Bone marrow (tissue), 2 donors: ENCODE results near the gene MX2.
A peak's percentile ranks its signal among the peaks of the same experiment; 100 is the strongest.

Experiments
- DNase-seq, 2 donors: peaks; one replicate each; lab custom pipeline; 2025; lab: John Stamatoyannopoulos, UW

MX2 gene

DNA sequence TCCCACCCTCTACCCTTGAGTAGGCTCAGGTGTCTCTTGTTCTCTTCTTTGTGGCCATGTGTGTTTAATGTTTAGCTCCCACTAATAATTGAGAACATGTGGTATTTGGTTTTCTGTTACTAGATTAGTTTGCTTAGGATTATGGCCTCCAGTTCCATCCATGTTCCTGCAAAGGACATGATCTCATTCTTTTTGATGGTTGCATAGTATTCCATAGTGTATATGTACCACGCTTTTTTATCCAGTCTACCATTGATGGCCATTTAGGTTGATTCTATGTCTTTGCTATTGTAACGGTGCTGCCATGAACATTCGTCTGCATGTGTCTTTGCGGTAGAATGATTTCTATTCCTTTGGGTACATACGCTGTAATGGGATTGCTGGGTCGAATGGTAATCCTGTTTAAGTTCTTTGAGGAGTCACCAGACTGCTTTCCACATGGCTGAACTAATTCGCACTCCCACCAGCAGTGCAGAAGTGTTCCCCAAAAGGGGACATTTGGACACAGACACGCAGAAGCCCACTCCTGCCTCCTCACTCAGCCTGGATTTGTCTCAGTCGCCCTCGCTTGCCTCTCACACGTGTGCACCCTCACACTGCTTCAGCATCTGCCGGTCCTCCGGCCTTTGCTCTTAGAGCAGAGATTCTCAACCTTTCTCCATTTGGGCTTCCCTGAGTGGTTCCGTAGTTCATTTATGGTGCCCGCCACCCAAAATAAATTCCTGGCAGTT lies 3.7 kb downstream of the MX2 start:
- no peak for DNase-seq

DNA sequence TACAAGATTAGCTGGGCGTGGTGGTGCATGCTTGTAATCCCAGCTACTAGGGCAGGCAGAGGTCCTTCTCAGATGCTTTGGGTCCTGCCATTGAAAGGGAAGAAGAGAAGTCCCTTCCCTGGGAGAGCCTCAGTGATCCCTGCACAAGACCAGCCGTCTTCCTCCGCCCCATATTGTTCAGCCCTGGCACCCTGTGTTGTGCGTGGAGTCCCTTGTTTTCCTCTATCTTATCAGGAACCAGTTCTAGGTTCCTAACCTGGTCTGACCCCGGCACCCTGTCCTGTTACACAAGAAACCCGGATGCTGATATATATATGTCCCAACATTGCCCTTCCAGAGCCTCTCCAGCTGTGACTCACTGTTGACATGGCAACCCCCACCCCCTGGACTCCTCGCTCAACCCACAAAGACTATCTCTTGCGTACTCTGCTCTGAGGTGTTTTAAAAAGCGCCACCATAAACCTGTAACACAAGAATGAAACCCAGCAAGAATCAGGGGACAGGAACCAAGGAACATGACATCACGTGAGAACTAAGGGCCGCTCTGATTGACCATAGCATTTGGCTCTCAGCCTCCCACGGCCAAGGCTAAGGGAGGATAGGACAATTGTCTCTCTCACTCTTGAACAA lies 4.8 kb downstream of the MX2 start:
- peak in 1 of 2 donors; percentile 33 for DNase-seq

GRCh38 chr21:41367301-41367944 lies 5.6 kb downstream of the MX2 start:
- DNase-seq: no peak

DNA sequence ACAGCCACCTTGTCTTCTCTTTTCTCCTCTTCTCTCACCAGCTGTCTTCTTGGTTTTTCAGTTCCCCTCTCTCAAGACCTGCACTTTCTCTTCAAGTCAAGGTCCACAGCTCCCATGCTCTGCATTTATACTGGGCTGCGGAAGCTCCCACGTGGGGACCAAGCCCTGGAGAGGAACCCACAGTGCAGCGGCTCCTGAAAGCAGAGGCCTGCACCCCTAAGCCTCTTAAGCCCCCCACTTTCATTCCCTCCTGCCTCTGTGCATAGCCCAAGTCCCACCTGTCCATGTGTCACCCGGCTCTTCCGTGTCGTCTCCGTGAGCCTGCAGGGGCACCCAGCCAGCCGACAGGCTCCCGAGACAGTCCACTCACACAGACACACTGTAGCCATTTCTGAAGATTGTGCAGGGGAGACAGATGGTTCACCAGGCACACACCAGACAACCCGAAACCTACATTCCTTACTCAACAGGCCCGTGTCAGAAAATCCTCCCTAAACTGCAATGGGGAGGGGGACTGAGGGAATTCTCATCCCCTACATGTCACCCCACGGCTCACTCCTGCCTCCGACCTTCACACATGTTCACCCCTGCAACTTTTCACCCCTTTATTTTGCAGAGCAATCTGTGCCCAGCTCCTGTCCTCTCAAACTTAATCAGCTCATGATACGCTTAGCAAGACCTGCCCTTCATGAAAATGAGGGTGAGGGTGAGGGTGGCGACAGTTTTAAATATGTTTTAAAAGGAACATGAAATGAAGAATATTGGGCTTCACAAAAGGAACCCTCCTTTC lies 6.3 kb downstream of the MX2 start:
- no peak for DNase-seq

DNA sequence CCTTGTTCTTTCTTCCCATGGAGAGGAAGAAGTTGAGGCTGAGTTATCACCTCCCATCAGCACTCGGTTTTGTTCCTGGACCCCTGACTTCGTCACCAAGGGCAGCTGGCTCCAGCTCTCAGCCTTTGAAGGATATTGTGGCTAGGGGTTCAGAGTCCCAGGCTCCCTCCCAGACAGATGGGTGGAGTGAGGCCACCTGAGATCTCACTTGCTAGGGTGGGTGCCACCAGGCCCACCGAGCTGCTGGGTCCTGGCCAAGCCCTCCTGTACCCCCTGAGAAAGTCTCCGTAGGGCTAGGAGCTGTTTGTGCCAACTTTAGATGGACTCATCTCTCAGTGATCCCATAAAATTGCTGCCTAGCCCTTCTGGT lies 6.9 kb downstream of the MX2 start:
- no peak for DNase-seq

GRCh38 chr21:41369105-41369919 lies 7.5 kb downstream of the MX2 start:
- DNase-seq: no peak

GRCh38 chr21:41369920-41370839 lies 8.4 kb downstream of the MX2 start:
- DNase-seq: no peak

GRCh38 chr21:41370840-41371684 lies 9.2 kb downstream of the MX2 start:
- DNase-seq: no peak

DNA sequence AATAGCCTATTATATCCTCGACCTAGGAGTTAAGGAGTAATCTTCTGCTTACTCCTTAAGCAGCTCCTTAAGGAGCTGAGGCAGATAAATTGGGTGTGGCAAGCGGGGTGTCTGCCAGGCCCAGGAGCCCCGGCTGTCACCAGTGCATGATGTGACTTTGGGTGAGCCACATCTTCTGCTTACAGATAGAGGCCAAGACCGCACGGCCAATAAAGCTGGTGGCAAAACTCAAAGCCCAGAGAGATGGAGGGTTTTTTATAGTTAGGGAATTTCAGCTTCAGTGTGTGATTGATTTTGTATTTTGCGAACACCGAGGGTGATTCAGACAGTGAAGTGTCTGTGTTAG lies 9.8 kb downstream of the MX2 start:
- no peak for DNase-seq

DNA sequence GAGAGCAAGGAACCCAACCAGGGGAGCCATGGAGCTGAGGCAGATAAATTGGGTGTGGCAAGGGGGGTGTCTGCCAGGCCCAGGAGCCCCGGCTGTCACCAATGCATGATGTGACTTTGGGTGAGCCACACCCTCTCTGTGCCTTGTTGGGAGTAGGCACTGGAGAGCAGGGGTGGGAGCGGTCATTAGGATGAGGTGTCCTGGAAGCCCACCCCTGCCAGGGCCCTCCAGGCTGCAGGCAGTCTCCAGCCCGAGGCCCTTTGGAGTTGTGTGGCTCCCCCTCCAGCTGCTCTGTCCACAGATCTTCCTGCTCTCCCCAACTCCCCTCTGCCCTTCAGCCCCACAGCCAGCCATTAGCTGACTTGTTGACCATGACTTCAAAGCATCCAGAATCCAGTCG lies 11.4 kb downstream of the MX2 start:
- DNase-seq: no peak

DNA sequence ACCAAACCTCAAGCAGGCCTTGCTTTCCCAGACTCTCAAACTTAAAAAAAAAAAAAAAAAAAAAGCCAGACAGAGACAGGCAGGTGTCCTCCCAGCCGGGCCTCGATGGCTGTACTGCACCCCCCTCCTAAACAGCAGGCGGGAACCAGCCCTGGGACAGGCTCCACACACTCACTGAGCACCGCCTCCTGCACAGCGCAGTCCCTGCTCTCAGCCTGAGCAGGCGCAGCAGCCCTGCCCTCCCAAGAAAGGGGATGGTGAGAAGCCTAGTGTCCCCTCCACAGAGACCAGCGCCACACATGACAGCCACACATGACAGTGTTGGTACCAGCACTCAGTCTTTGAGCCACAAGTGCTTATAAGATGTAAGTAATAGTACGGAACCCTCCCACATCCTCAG lies 11.9 kb downstream of the MX2 start:
- no peak for DNase-seq

GRCh38 chr21:41374177-41374712 lies 12.4 kb downstream of the MX2 start:
- DNase-seq: no peak

DNA sequence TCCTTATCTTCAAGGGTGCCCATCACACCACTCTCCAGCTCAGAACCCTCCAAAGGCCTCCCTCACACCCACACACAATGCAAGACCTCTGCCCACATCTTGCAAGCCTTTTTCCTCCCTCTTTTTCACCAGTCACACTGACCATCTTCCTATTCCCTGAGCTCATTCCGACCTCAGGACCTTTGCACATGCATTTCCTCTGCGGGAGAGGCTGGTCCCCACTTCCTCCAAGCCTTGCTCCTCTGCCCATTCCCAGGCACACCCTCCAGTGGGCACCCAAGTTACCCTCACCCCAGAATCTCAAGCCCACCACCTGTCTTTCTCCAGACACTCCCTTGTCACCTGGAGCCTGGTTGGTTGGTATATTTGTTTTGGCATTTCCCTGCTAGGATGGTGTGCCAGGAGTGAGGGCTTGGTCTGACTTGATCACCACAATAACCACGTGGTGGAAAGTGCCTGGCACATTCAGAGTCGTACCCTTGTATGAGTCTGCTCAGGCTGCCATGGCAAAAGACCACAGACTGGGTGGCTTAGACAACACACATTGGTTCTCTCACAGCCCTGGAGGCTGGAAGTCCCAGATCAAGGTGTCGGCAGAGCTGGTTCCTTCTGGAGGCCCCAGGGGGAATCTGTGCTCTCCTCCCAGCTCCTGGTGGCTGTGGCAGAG lies 13.2 kb downstream of the MX2 start:
- no peak for DNase-seq

GRCh38 chr21:41375875-41376274 lies 14.0 kb downstream of the MX2 start:
- no peak for DNase-seq

- no peak for DNase-seq
These were observed 15.9 kb downstream of the MX2 start for GRCh38 chr21:41377715-41378114.

DNA sequence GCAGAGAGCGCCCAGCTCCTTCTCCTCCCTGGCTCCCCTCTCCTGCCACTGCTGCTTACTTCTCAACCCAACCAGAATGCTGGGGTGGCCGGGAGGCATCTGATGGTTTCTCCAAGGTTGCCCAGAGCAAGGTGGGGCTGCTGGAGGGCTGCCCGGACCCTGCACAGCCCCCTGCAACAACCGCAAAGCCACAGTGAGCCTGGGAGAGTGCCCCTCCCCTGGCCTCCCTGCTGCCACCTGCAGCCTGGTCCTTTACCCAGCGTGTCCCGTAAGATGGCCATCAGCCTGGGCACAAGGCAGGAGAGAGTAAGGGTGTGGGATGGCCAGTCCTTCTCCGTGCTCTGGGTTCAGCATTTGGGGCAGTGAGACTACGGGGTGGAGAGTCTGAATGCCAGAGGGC lies 17.0 kb downstream of the MX2 start:
- DNase-seq: no peak

DNA sequence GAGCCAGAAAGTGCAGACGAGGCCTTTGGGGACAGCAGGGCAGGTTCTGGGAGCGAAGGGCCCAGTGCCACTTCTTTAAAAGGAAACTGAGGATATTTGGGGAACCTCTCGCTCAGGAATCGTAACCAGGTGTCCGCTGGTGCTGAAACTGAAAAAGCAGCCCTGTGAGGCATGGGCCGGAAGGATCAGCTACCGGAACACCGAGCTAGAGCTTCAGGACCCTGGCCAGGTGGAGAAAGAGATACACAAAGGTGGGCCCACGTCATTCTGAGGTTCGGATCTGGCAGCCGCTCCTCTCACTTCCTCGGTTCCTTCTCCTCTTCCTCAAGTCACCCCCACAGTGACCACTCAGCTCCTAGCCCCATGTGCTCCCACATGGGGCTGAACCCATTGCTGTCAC lies 18.1 kb downstream of the MX2 start:
- no peak for DNase-seq

GRCh38 chr21:41381731-41382130 lies 19.9 kb downstream of the MX2 start:
- DNase-seq: no peak
